NT2/D1 (cell line): ENCODE measurements around the gene SMIM13.

Experiments used
- YY1 ChIP-seq: IDR thresholded peaks from 2 replicates; pipeline ENCODE4 v1.6.1; 2011; ENCODE audit not compliant: insufficient read length, insufficient read depth
- ZNF274 ChIP-seq: IDR thresholded peaks from 2 replicates; pipeline ENCODE4 v1.6.1; 2011; ENCODE audit warnings: mild to moderate bottlenecking, low read depth, low read length

GRCh38 chr6:11130605-11131004, 37.0 kb downstream of the SMIM13 start:
- TF ChIP-seq YY1: no peak
- no peak for TF ChIP-seq ZNF274
